ENCODE measurements around the gene PLD5.
A peak's percentile ranks its signal among the peaks of the same experiment; 100 is the strongest.
"Not testable (repeated sequence)": the region's sequence is repeated elsewhere in the genome, so short reads cannot be mapped to it uniquely, and the experiment has no call there.

PLD5 gene

GRCh38 chr1:242404296-242404695, 120.2 kb downstream of the PLD5 start:
- TF ChIP-seq POLR2AphosphoS5 (IDR thresholded peaks at IDR 0.05; ENCODE audit: low read depth, low read length), result no peak
- no peak for TF ChIP-seq TAF1 (IDR thresholded peaks at IDR 0.05; ENCODE audit: low read depth, low read length)
- TF ChIP-seq SPI1 (IDR thresholded peaks at IDR 0.05; ENCODE audit: low read depth, low read length), result no peak
- TF ChIP-seq POLR2A (IDR thresholded peaks at IDR 0.05; ENCODE audit: low read depth, low read length), result no peak
- TF ChIP-seq POU2F2 (IDR thresholded peaks at IDR 0.05; ENCODE audit: low read depth, low read length), result no peak
- no peak for TF ChIP-seq PAX5 (IDR thresholded peaks at IDR 0.05; ENCODE audit: insufficient read depth, low read length, severe bottlenecking)
- DNase-seq (ENCODE audit: insufficient read length, low spot score) (no peak), FAIRE-seq (no peak)

GRCh38 chr1:242402956-242403355, 121.5 kb downstream of the PLD5 start:
- TF ChIP-seq POU2F2 (IDR thresholded peaks at IDR 0.05; ENCODE audit: low read depth, low read length), result no peak
- no peak for TF ChIP-seq TAF1 (IDR thresholded peaks at IDR 0.05; ENCODE audit: low read depth, low read length)
- TF ChIP-seq SPI1 (IDR thresholded peaks at IDR 0.05; ENCODE audit: low read depth, low read length), result no peak
- no peak for TF ChIP-seq POLR2AphosphoS5 (IDR thresholded peaks at IDR 0.05; ENCODE audit: low read depth, low read length)
- TF ChIP-seq POLR2A (IDR thresholded peaks at IDR 0.05; ENCODE audit: low read depth, low read length), result no peak
- no peak for TF ChIP-seq PAX5 (IDR thresholded peaks at IDR 0.05; ENCODE audit: insufficient read depth, low read length, severe bottlenecking)
- FAIRE-seq, result no peak
- no peak for DNase-seq (ENCODE audit: insufficient read length, low spot score)

- FAIRE-seq, result no peak
- no peak for DNase-seq (ENCODE audit: insufficient read length, low spot score)
- TF ChIP-seq POLR2A (IDR thresholded peaks at IDR 0.05; ENCODE audit: low read depth, low read length), result no peak
- TF ChIP-seq POU2F2 (IDR thresholded peaks at IDR 0.05; ENCODE audit: low read depth, low read length), result no peak
- no peak for TF ChIP-seq POLR2AphosphoS5 (IDR thresholded peaks at IDR 0.05; ENCODE audit: low read depth, low read length)
- TF ChIP-seq SPI1 (IDR thresholded peaks at IDR 0.05; ENCODE audit: low read depth, low read length), result no peak
- no peak for TF ChIP-seq TAF1 (IDR thresholded peaks at IDR 0.05; ENCODE audit: low read depth, low read length)
- TF ChIP-seq PAX5 (IDR thresholded peaks at IDR 0.05; ENCODE audit: insufficient read depth, low read length, severe bottlenecking), result no peak
These were observed 122.6 kb downstream of the PLD5 start for GRCh38 chr1:242401937-242402336.

- TF ChIP-seq POLR2A (IDR thresholded peaks at IDR 0.05; ENCODE audit: low read depth, low read length) (no peak), PAX5 (IDR thresholded peaks at IDR 0.05; ENCODE audit: insufficient read depth, low read length, severe bottlenecking) (no peak), POU2F2 (IDR thresholded peaks at IDR 0.05; ENCODE audit: low read depth, low read length) (no peak), TAF1 (IDR thresholded peaks at IDR 0.05; ENCODE audit: low read depth, low read length) (no peak), POLR2AphosphoS5 (IDR thresholded peaks at IDR 0.05; ENCODE audit: low read depth, low read length) (no peak), SPI1 (IDR thresholded peaks at IDR 0.05; ENCODE audit: low read depth, low read length) (no peak)
- FAIRE-seq, result no peak
- DNase-seq (ENCODE audit: insufficient read length, low spot score), result no peak
These were observed 126.1 kb downstream of the PLD5 start for GRCh38 chr1:242398351-242398750.

GRCh38 chr1:242391896-242392295, 132.6 kb downstream of the PLD5 start:
- TF ChIP-seq TAF1 (IDR thresholded peaks at IDR 0.05; ENCODE audit: low read depth, low read length) (no peak), POLR2AphosphoS5 (IDR thresholded peaks at IDR 0.05; ENCODE audit: low read depth, low read length) (no peak), SPI1 (IDR thresholded peaks at IDR 0.05; ENCODE audit: low read depth, low read length) (no peak), PAX5 (IDR thresholded peaks at IDR 0.05; ENCODE audit: insufficient read depth, low read length, severe bottlenecking) (no peak), POU2F2 (IDR thresholded peaks at IDR 0.05; ENCODE audit: low read depth, low read length) (no peak), POLR2A (IDR thresholded peaks at IDR 0.05; ENCODE audit: low read depth, low read length) (no peak)
- FAIRE-seq, result no peak

GRCh38 chr1:242376121-242376520, 148.4 kb downstream of the PLD5 start:
- FAIRE-seq, result not testable (repeated sequence)

More at GRCh38 chr1:242391896-242392295, 132.6 kb downstream of the PLD5 start:
- no peak for DNase-seq (ENCODE audit: insufficient read length, low spot score)

GRCh38 chr1:242350446-242350845, 174.1 kb downstream of the PLD5 start:
- DNase-seq (ENCODE audit: insufficient read length, low spot score); FAIRE-seq: not testable (repeated sequence)

More at GRCh38 chr1:242376121-242376520, 148.4 kb downstream of the PLD5 start:
- not testable (repeated sequence) for DNase-seq (ENCODE audit: insufficient read length, low spot score)

GRCh38 chr1:242349636-242350035, 174.9 kb downstream of the PLD5 start:
- no peak for TF ChIP-seq PAX5 (IDR thresholded peaks at IDR 0.05; ENCODE audit: insufficient read depth, low read length, severe bottlenecking)
- no peak for TF ChIP-seq POU2F2 (IDR thresholded peaks at IDR 0.05; ENCODE audit: low read depth, low read length)
- DNase-seq (ENCODE audit: insufficient read length, low spot score), result no peak
- no peak for FAIRE-seq

GRCh38 chr1:242330865-242331264, 193.6 kb downstream of the PLD5 start:
- peak; percentile 59 for FAIRE-seq
- DNase-seq (ENCODE audit: insufficient read length, low spot score), result not testable (repeated sequence)

- FAIRE-seq; DNase-seq (ENCODE audit: insufficient read length, low spot score): not testable (repeated sequence)
These were observed 197.1 kb downstream of the PLD5 start for GRCh38 chr1:242327381-242327780.

GRCh38 chr1:242321981-242322380, 202.5 kb downstream of the PLD5 start:
- not testable (repeated sequence) for DNase-seq (ENCODE audit: insufficient read length, low spot score); FAIRE-seq

- no peak for DNase-seq (ENCODE audit: insufficient read length, low spot score)
- FAIRE-seq, result no peak
- TF ChIP-seq POLR2A (IDR thresholded peaks at IDR 0.05; ENCODE audit: low read depth, low read length) (no peak), PAX5 (IDR thresholded peaks at IDR 0.05; ENCODE audit: insufficient read depth, low read length, severe bottlenecking) (no peak), POLR2AphosphoS5 (IDR thresholded peaks at IDR 0.05; ENCODE audit: low read depth, low read length) (no peak), SPI1 (IDR thresholded peaks at IDR 0.05; ENCODE audit: low read depth, low read length) (no peak)
These were observed 206.4 kb downstream of the PLD5 start for GRCh38 chr1:242318140-242318539.

- DNase-seq (ENCODE audit: insufficient read length, low spot score); FAIRE-seq: not testable (repeated sequence)
These were observed 209.6 kb downstream of the PLD5 start for GRCh38 chr1:242314865-242315264.

GRCh38 chr1:242314085-242314649, 210.3 kb downstream of the PLD5 start:
- FAIRE-seq; DNase-seq (ENCODE audit: insufficient read length, low spot score): not testable (repeated sequence)

- not testable (repeated sequence) for FAIRE-seq; DNase-seq (ENCODE audit: insufficient read length, low spot score)
These were observed 215.8 kb downstream of the PLD5 start for GRCh38 chr1:242308681-242309080.

- FAIRE-seq; DNase-seq (ENCODE audit: insufficient read length, low spot score): not testable (repeated sequence)
These were observed 230.7 kb downstream of the PLD5 start for GRCh38 chr1:242293781-242294180.

All from GM12891 (cell line).